ENCODE measurements around the gene PINLYP. TPM values are rescaled to one million over a fixed set of nuclear protein-coding genes. Genes with fewer than 3 reads are reported as not detected.
A peak's percentile ranks its signal among the peaks of the same experiment; 100 is the strongest.
"Not testable (repeated sequence)": the region's sequence is repeated elsewhere in the genome, so short reads cannot be mapped to it uniquely, and the experiment has no call there.

The PINLYP gene
- total RNA-seq, 1 donor, result 0.72 TPM

- Histone ChIP-seq H3K4me3 (ENCODE audit: insufficient read depth, low read length) (no peak overlapping the region), H3K36me3 (ENCODE audit: insufficient read depth, low read length) (peaks cover 22% of the 10 kb centered on the region), H3K27ac (ENCODE audit: low read depth, low read length) (no peak overlapping the region), H4K20me1 (ENCODE audit: insufficient read depth, low read length) (peaks cover 12% of the 10 kb centered on the region), H3K4me1 (ENCODE audit: insufficient read depth, low read length) (peaks cover 25% of the 10 kb centered on the region), H2AFZ (ENCODE audit: low read length) (no peak overlapping the region), H3K79me2 (ENCODE audit: insufficient read depth, low read length) (peaks cover 51% of the 10 kb centered on the region), H3K27me3 (ENCODE audit: insufficient read depth, low read length) (no peaks in the 10 kb centered on the region), H3K9me3 (ENCODE audit: low read depth, low read length) (no peaks in the 10 kb centered on the region), H3K4me2 (ENCODE audit: insufficient read depth, low read length) (peak overlapping the region; percentile 96)
- DNase-seq (ENCODE audit: insufficient read length, low spot score, missing footprints), result peak; percentile 21
- TF ChIP-seq CTCF (IDR thresholded peaks at IDR 0.05; ENCODE audit: extremely low read depth, low read depth, low read length), result no peak
Observed at GRCh38 chr19:43598445-43599240, 23.0 kb downstream of the PINLYP start.

- Histone ChIP-seq H3K36me3 (ENCODE audit: insufficient read depth, low read length) (peaks cover 18% of the 10 kb centered on the region), H3K27me3 (ENCODE audit: insufficient read depth, low read length) (no peaks in the 10 kb centered on the region), H2AFZ (ENCODE audit: low read length) (no peak overlapping the region)
Observed at GRCh38 chr19:43599635-43600295, 24.2 kb downstream of the PINLYP start.

GRCh38 chr19:43600326-43600725 lies 24.7 kb downstream of the PINLYP start:
- not testable (repeated sequence) for H2AFZ ChIP-seq (ENCODE audit: low read length); H3K4me3 ChIP-seq (ENCODE audit: insufficient read depth, low read length); H3K27ac ChIP-seq (ENCODE audit: low read depth, low read length); H4K20me1 ChIP-seq (ENCODE audit: insufficient read depth, low read length); H3K4me2 ChIP-seq (ENCODE audit: insufficient read depth, low read length); DNase-seq (ENCODE audit: insufficient read length, low spot score, missing footprints); H3K9me3 ChIP-seq (ENCODE audit: low read depth, low read length); H3K27me3 ChIP-seq (ENCODE audit: insufficient read depth, low read length)
- H3K4me1 ChIP-seq (ENCODE audit: insufficient read depth, low read length), result peaks cover 15% of the 10 kb centered on the region
- peaks cover 18% of the 10 kb centered on the region for H3K36me3 ChIP-seq (ENCODE audit: insufficient read depth, low read length)
- H3K79me2 ChIP-seq (ENCODE audit: insufficient read depth, low read length), result peaks cover 35% of the 10 kb centered on the region

More at GRCh38 chr19:43599635-43600295, 24.2 kb downstream of the PINLYP start:
- peak; percentile 69 for DNase-seq (ENCODE audit: insufficient read length, low spot score, missing footprints)
- Histone ChIP-seq H3K4me3 (ENCODE audit: insufficient read depth, low read length) (no peak overlapping the region), H3K9me3 (ENCODE audit: low read depth, low read length) (no peaks in the 10 kb centered on the region), H3K79me2 (ENCODE audit: insufficient read depth, low read length) (peaks cover 40% of the 10 kb centered on the region), H3K4me1 (ENCODE audit: insufficient read depth, low read length) (peaks cover 15% of the 10 kb centered on the region), H4K20me1 (ENCODE audit: insufficient read depth, low read length) (peaks cover 1% of the 10 kb centered on the region), H3K27ac (ENCODE audit: low read depth, low read length) (no peak overlapping the region), H3K4me2 (ENCODE audit: insufficient read depth, low read length) (no peak overlapping the region)
- no peak for TF ChIP-seq CTCF (IDR thresholded peaks at IDR 0.05; ENCODE audit: extremely low read depth, low read depth, low read length)

- DNase-seq (ENCODE audit: insufficient read length, low spot score, missing footprints), result peak; percentile 47
- TF ChIP-seq CTCF (IDR thresholded peaks at IDR 0.05; ENCODE audit: extremely low read depth, low read depth, low read length), result no peak
- peaks cover 7% of the 10 kb centered on the region for H3K36me3 ChIP-seq (ENCODE audit: insufficient read depth, low read length)
Observed at GRCh38 chr19:43605875-43606568, 30.4 kb downstream of the PINLYP start.

More at GRCh38 chr19:43605875-43606568, 30.4 kb downstream of the PINLYP start:
- H3K9me3 ChIP-seq (ENCODE audit: low read depth, low read length), result no peaks in the 10 kb centered on the region
- no peak overlapping the region for H3K4me3 ChIP-seq (ENCODE audit: insufficient read depth, low read length)
- no peak overlapping the region for H3K4me2 ChIP-seq (ENCODE audit: insufficient read depth, low read length)
- H4K20me1 ChIP-seq (ENCODE audit: insufficient read depth, low read length), result peaks cover 14% of the 10 kb centered on the region
- no peak overlapping the region for H3K27ac ChIP-seq (ENCODE audit: low read depth, low read length)
- H3K79me2 ChIP-seq (ENCODE audit: insufficient read depth, low read length), result peaks cover 9% of the 10 kb centered on the region
- no peaks in the 10 kb centered on the region for H3K27me3 ChIP-seq (ENCODE audit: insufficient read depth, low read length)
- no peak overlapping the region for H2AFZ ChIP-seq (ENCODE audit: low read length)
- no peaks in the 10 kb centered on the region for H3K4me1 ChIP-seq (ENCODE audit: insufficient read depth, low read length)

Data from osteoblast (primary cell).